Skin epidermis (tissue), 12 donors: ENCODE measurements around the gene MKLN1.
"Not testable (repeated sequence)": the region's sequence is repeated elsewhere in the genome, so short reads cannot be mapped to it uniquely, and the experiment has no call there.

Experiments used
- H3K27ac ChIP-seq, 21 experiments: fragments of 200-600 bp; sonication (generic) in 11 of 21; one replicate each; pipeline ENCODE4 v1.5.0; 2020; ENCODE audit warnings: mild to moderate bottlenecking in 3 of 21, inconsistent platforms in 2 of 21, moderate library complexity in 2 of 21
- H3K4me3 ChIP-seq, 7 experiments: fragments of 200-600 bp; sonication (generic) in 2 of 7; one replicate each; pipeline ENCODE4 v1.5.0; 2020; ENCODE audit warnings: inconsistent platforms in 2 of 7, mild to moderate bottlenecking in 2 of 7, moderate library complexity in 1 of 7

Gene MKLN1

GRCh38 chr7:131384286-131384635 lies 56.6 kb downstream of the MKLN1 start:
- Histone ChIP-seq H3K4me3 (no peak overlapping the region), H3K27ac (no peak overlapping the region)

DNA sequence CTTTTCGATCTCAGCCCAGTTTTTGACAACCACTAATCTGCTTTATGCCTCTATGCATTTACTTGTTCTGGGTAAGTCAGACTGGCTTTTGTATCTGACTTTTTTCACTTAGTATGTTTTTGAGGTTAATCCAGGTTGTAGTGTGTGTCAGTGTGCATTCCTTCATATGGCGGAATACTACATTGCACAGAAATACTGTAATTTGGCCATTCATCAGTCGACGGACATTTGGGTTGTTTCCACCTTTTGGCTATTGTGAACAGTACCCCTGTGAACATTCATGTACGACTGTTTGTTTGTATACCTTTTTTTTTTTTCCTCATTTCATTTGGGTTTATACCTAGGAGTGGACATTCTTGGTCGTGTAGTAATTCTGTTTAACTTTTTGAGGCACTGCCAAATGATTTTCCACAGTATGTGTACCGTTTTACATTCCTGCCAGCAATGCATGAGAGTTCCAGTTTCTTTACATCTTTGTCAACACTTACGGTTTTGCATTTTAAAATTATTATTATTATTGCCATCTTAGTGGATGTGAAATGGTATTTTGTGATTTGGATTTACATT lies 57.4 kb downstream of the MKLN1 start:
- no peak overlapping the region for H3K27ac ChIP-seq
- H3K4me3 ChIP-seq, result no peak overlapping the region

GRCh38 chr7:131388126-131388525 lies 60.5 kb downstream of the MKLN1 start:
- Histone ChIP-seq H3K27ac (no peak overlapping the region), H3K4me3 (no peak overlapping the region)

GRCh38 chr7:131390275-131390674 lies 62.6 kb downstream of the MKLN1 start:
- Histone ChIP-seq H3K4me3 (no peak overlapping the region), H3K27ac (no peak overlapping the region)

DNA sequence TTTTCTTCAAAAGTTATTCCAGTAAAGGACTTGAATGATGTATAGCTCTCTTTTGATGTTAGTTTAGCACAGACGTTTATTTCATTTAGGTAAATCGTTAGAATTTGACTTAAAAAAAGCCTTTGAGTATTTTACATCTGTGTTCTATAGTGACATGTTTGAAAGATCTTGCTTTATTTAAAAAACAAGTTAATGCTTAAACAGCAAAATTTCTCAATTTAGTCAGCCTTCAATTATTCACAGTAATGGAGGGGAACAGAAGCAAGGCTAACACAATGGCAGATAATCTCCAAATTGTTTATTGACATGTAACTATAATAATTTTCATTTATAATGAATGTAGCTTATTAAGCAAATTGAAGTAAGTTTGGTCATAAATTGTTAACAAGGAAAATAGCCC lies 63.5 kb downstream of the MKLN1 start:
- H3K4me3 ChIP-seq, result no peak overlapping the region
- no peak overlapping the region for H3K27ac ChIP-seq

DNA sequence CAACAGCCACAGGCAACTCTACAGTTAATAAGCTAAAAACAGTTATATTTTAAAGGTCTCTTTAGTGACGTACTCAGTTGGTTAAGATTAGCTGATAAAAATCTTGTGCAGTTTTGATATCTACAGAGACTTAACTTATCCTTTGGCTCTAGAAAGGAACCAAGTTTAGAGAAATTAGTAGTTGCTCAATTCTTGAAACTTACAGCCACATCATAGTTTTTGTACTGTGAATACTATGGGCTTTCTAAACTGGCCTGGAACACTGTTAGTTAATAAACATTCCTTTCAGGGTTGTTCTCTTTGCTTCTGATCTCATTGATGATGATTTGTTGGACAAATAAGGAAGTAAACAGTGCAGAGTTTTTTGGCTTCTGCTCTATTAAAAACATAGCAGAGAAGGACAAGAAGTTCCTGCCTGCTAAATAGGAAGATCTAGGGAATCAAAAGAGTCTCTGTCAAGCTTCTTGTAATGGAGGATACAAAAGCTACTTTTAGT lies 73.1 kb downstream of the MKLN1 start:
- H3K27ac ChIP-seq, result peak overlapping the region in 4 of 21 experiments; percentile 11 to 55 (median 30)
- H3K4me3 ChIP-seq, result no peak overlapping the region

DNA sequence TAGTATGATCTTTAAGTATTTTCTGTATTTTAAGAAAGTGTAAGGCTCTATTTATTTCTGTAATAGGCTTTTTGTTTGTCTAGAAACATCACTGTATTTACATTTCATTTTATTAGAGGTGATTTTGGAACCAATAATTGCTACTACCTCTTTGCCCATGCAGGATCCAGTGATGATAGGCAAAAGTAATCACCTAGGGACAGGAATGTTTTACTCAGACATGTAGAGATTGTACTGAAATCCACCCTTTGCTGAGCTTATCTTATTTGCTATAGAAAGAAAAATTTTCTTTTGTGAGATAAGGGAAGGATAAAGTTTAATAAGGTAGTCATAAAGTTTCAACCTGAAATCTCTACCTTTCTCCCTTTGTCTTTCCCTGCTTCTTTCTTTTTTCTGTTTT lies 73.5 kb downstream of the MKLN1 start:
- no peak overlapping the region for H3K4me3 ChIP-seq
- H3K27ac ChIP-seq, result peak overlapping the region in 6 of 21 experiments; percentile 11 to 55 (median 30)

DNA sequence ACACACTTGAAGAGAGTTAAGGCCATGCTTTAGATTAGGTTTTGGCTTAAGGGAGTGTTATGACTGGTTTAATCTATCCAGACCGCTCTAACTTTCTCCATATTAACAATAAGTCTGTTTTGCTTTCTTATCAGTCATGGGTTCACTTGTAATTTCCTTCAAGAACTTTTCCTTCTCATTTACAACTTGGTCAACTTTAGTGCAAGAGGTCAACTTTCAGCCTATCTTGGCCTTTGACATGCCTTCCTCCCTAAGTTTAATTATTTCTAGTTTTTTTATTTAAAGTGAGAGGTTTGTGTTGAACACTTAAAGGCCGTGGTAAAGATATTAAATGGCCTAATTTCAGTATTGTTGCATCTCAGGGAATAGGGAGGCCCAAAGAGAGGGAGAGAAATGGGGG lies 75.6 kb downstream of the MKLN1 start:
- H3K4me3 ChIP-seq, result no peak overlapping the region
- H3K27ac ChIP-seq, result no peak overlapping the region

DNA sequence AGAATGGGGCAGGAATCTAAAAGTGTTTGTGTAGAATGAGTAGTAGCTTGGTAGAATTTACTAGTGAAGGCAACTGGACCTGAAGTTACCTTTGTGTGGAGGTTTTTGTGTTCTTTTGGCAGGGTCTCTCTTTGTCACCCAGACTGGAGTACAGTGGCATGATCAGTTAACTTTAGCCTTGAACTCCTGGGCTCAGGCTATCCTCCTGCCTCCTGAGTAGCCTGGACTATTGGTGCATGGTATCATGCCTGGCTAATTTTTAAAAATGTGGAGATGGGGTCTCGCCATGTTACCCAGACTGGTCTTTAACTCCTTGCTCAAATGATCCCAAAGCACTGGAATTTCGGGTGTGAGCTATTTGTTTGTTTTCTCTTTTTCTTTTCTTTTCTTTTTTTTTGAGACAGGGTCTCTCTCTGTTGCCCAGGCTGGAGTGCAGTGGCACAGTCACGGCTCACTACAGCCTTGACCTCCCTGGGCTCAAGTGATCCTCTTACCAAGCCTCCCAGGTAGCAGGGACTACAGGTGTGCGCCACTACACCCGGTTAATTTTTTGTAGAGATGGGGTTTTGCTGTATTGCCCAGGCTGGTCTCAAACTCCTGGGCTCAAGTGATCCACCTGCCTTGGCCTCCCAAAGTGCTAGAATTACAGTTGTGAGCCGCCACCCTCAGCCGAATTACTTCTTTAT lies 76.7 kb downstream of the MKLN1 start:
- Histone ChIP-seq H3K4me3 (no peak overlapping the region), H3K27ac (no peak overlapping the region)

GRCh38 chr7:131409129-131409766 lies 81.6 kb downstream of the MKLN1 start:
- Histone ChIP-seq H3K4me3 (no peak overlapping the region), H3K27ac (no peak overlapping the region)

- Histone ChIP-seq H3K4me3 (no peak overlapping the region), H3K27ac (no peak overlapping the region)
These were observed 84.4 kb downstream of the MKLN1 start for GRCh38 chr7:131412031-131412430.

GRCh38 chr7:131413711-131414110 lies 86.0 kb downstream of the MKLN1 start:
- no peak overlapping the region for H3K4me3 ChIP-seq
- no peak overlapping the region for H3K27ac ChIP-seq

DNA sequence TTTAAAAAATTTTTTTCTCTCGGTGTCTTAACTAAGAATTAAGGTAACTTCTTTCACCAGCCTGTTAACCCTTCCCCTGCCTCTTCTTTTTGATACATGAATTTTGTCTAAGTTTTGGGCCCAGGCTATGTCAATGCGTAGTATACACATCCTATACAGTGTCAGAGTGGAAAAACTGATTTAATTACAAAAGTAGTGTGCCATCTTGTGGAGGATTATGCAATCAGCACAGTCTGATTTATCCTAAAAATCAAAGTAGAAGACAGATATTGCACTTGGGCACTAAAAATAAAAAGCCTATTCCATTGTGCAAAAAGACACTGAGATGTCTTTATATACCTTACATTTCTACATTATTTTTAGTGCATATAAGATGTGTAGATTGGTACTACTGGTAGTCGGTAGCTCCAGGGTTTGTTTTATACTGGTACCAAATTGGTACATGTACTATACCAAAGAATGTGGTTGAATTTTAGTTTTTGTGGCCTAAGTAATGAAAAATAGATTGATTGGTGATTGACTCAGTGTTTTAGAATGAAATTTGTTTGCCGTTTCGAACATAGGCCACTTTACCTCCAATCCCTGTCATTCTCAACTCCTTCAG lies 96.6 kb downstream of the MKLN1 start:
- peak overlapping the region in 2 of 21 experiments; percentile 14 to 60 for H3K27ac ChIP-seq
- no peak overlapping the region for H3K4me3 ChIP-seq

DNA sequence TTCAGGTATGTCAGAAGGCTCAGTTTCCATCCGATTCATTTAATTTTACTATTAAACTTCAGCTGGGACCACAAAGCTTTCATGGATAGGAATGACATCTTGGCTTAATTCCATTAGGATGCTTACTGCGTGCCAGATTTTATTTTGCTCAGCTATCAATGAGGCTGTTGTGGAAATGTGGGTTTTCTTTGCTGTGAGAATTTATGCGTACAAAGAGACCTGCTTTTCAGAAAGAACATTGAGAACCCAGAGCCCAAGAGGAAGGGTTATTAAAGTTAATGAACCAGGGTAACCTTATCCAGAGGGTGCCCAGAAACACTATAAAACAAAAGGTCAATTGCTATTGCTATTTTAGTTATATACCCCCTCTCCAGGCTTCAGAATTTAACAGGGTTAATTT lies 98.3 kb downstream of the MKLN1 start:
- peak overlapping the region in 1 of 21 experiments; percentile 4 for H3K27ac ChIP-seq
- no peak overlapping the region for H3K4me3 ChIP-seq

DNA sequence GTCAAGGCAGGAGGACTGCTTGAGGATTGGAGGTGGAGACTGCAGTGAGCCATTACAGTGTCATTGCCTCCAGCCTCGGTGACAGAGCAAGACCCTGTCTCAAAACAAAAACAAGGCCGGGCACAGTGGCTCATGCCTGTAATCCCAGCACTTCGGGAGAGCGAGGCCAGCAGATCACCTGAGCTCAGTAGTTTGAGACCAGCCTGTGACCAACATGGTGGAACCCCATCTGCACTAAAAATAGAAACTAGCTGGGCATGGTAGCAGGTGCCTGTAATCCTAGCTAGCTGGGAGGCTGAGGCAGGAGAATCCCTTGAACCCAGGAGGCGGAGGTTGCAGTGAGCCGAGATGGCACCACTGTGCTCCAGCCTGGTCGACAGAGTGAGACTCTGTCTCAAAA lies 103.2 kb downstream of the MKLN1 start:
- H3K4me3 ChIP-seq, H3K27ac ChIP-seq: not testable (repeated sequence)

DNA sequence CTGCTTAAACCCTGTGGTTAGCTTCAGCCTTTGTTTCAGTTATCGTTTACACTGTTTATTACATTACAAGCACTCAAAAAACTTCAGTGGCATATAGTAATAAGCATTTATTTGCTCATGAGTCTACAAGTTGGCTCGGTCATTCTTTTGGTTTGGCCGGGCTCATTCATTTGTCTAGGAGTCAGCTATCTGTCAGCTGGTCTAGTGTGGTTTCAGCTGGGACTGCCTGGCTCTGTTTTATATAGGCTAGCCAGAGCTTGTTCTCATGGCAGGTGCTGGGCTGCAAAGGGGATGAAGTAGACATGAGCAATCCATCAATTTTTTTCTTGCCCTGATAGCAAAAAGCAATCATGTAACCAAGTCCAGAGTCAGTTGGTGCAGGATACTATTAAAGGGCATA lies 103.6 kb downstream of the MKLN1 start:
- H3K4me3 ChIP-seq, result no peak overlapping the region
- H3K27ac ChIP-seq, result no peak overlapping the region

DNA sequence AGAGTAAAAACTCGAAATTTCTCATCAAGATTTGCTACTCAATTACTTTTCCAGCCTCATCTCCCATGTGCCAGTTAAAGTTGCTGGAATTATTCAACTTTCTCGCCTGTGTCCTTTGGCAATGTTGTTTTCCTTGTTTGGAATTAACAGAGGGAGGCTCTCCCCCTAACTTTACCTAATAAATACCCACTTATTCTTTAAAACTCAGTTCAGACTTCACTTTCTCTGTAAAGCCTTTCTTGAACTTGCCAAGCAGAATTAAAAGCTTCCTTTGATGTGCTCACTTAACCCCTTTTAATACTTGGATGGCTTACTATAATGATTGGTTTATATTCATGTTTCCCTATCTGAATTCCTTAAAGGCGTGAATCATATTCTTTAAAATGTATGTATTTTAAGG lies 104.1 kb downstream of the MKLN1 start:
- Histone ChIP-seq H3K4me3 (no peak overlapping the region), H3K27ac (no peak overlapping the region)

- no peak overlapping the region for H3K4me3 ChIP-seq
- H3K27ac ChIP-seq, result no peak overlapping the region
These were observed 108.7 kb downstream of the MKLN1 start for GRCh38 chr7:131436384-131436783.

DNA sequence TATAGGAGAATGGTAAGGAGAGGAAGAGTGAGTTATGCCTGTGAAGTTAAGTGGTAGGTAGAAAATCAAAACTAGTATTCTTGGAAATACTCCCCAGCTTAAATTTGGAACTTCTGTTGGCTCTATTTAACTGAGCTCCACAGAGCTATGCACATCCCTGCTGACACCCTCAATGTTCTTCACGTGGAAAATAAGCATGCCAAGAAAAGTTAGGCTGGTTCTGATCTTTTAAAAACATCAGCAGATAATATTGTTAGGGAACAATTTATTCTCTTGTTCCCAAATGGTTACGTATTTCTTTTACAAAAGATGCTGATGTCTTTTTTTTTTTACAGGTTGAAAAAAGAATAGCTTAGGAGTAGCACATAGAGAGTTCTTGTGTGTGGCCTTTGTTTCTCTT lies 111.3 kb downstream of the MKLN1 start:
- H3K4me3 ChIP-seq, result no peak overlapping the region
- H3K27ac ChIP-seq, result no peak overlapping the region

DNA sequence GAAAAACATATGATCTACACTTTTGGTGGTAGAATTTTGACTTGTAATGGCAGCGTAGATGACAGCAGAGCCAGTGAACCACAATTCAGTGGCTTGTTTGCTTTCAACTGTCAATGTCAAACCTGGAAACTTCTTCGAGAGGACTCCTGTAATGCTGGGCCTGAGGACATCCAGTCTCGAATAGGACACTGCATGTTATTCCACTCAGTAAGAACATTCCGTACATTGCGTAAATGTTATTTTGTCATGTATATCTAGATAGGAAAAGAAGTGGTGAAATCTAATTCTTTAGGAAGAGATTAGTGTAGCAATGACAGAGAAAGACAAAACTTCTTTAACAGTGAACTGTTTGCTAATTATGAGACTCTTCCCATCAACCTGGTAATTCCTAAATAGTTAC lies 115.8 kb downstream of the MKLN1 start:
- Histone ChIP-seq H3K27ac (no peak overlapping the region), H3K4me3 (no peak overlapping the region)

DNA sequence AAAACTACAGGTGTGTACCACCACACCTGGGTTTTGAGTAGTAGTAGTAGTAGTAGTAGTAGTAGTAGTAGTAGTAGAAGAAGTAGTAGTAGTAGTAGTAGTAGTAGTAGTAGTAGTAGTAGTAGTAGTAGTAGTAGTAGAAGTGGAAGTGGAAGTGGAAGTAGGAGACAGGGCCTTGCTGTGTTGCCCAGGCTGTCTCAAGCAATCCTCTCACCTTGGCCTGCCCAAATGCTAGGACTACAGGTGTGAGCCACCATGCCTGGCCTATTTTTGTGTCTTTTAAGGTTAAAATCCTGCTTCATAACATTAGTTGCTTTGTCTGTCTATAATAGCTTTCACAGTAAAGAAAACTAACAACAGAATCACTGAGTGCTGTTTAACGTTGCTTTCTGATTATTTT lies 117.0 kb downstream of the MKLN1 start:
- H3K4me3 ChIP-seq, result no peak overlapping the region
- H3K27ac ChIP-seq, result no peak overlapping the region
